Measurements from ENCODE around the gene VIT. TPM values are rescaled to one million over a fixed set of nuclear protein-coding genes. Genes with fewer than 3 reads are reported as not detected.

Gene VIT
- total and polyA plus RNA-seq, 3 experiments from 2014 or later: 0.08 TPM; not detected in 2

DNA sequence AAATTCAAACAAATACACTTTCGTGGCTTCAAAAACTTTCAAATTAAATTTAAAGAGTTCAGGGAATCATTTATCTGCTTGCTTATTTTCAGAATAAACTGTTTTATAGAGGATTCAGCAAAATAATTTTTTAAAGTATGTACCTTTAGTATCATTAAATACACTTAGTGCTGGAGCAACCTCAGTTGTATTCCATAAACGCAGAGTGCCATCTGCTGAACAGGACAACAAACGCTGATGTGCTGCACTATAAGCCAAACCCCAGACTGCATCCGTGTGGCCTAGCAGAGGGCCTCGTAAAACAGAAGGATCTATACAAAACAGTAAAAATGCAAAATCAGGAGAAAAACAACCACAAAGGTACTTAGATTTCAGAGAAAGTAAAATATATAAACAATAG is 161.2 kb downstream of the VIT start:
- H3K27me3 Mint-ChIP-seq: no peaks in the 10 kb centered on the region
- Histone ChIP-seq H3K27me3 (ENCODE audit: insufficient read depth, low read length, poor library complexity, severe bottlenecking) (no peaks in the 10 kb centered on the region), H3K27ac (ENCODE audit: low read depth, low read length) (no peak overlapping the region), H3K36me3 (ENCODE audit: insufficient read depth, low read length) (no peaks in the 10 kb centered on the region), H3K4me3 (ENCODE audit: low read length) (no peak overlapping the region), H3K4me1 (ENCODE audit: insufficient read depth, low read length) (no peaks in the 10 kb centered on the region), H3K9me3 (ENCODE audit: low read length) (no peaks in the 10 kb centered on the region)
- no peaks in the 10 kb centered on the region for H3K9me3 Mint-ChIP-seq
- no peak for DNase-seq
- H3K36me3 Mint-ChIP-seq: peaks cover 14 to 79% (median 31%) of the 10 kb centered on the region in 3 donors
- H3K4me1 Mint-ChIP-seq: peaks cover 3 to 18% (median 6%) of the 10 kb centered on the region in 3 donors
- H3K4me3 Mint-ChIP-seq: no peak overlapping the region
- H3K27ac Mint-ChIP-seq: peak overlapping the region in 3 of 8 donors; percentile 35 to 69 (median 45)
- CTCF ChIA-PET: no interaction called here
- POLR2A ChIA-PET: no interaction called here

DNA sequence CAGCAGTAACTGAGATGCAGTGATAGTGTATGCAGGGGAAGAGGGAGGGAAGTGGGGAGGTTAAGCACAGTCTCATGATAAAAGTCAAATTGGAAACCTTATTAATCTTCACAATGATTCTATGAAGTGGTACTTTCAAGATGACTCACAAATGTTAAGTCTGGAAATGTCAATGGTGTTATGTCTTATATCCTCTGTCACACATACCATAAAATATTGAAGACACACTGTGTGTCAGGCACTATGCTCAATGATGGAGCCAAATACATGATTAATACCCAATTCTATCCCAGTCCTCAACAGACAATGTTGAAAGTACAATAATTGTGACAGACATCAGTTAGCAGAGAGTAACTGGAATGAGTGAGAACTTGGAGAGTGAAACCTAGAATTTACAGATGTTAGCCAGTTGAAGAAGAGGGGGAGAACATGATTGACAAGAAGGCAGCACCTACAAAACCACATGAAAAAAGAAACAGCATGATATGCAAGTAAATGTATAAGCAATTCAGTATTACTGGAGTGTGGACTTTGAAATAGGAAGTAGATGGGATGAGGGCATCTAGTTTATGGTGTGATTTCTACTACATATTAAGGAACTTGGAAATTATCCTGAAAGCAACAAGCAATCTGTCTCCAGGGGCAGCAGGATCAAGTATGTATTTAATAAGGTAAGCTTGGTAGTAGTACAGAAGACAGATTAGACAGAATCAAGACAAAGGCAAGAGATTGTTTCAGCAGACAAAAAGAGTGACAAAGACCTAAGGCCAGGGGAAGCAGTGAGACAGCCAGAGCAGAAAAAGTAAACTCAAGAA is 162.3 kb downstream of the VIT start:
- no peak overlapping the region for H3K4me3 Mint-ChIP-seq
- H3K36me3 Mint-ChIP-seq: peaks cover 19 to 82% (median 35%) of the 10 kb centered on the region in 3 donors
- Histone ChIP-seq H3K4me1 (ENCODE audit: insufficient read depth, low read length) (no peaks in the 10 kb centered on the region), H3K9me3 (ENCODE audit: low read length) (no peaks in the 10 kb centered on the region), H3K4me3 (ENCODE audit: low read length) (no peak overlapping the region), H3K27me3 (ENCODE audit: insufficient read depth, low read length, poor library complexity, severe bottlenecking) (no peaks in the 10 kb centered on the region), H3K27ac (ENCODE audit: low read depth, low read length) (no peak overlapping the region), H3K36me3 (ENCODE audit: insufficient read depth, low read length) (no peaks in the 10 kb centered on the region)
- CTCF ChIA-PET: no interaction called here
- peaks cover 0 to 3% (median 0%) of the 10 kb centered on the region in 5 donors for H3K9me3 Mint-ChIP-seq
- H3K27me3 Mint-ChIP-seq: no peaks in the 10 kb centered on the region
- POLR2A ChIA-PET: no interaction called here
- H3K27ac Mint-ChIP-seq: peak overlapping the region; percentile 4 to 82 (median 8)
- DNase-seq: no peak
- H3K4me1 Mint-ChIP-seq: peaks cover 3 to 18% (median 6%) of the 10 kb centered on the region in 3 donors

DNA sequence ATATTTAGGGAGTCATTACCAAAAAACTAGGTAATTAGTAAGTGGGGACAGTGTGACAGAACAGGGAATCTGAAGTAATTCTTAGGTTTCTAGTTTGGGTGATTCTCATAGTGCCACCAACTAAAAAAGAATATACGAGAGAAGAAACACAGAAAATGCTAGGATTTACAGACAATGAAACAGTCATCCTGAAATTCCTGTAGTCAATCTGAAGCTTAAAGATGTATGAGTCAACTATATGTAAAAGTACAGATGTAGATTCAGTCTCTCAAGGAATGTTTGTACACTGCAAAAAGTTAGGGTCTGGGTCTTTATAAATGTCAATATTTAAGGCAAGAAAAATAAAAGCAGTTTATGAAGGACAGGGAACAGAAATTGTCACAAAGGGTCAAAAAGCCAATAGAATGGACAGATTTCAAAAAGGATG is 162.9 kb downstream of the VIT start:
- ChIA-PET CTCF (no interaction called here), POLR2A (no interaction called here)
- H3K4me3 Mint-ChIP-seq: no peak overlapping the region
- H3K36me3 Mint-ChIP-seq: peaks cover 18 to 82% (median 34%) of the 10 kb centered on the region in 3 donors
- H3K27ac Mint-ChIP-seq: peak overlapping the region; percentile 1 to 70 (median 20)
- Histone ChIP-seq H3K4me1 (ENCODE audit: insufficient read depth, low read length) (no peaks in the 10 kb centered on the region), H3K4me3 (ENCODE audit: low read length) (no peak overlapping the region), H3K27me3 (ENCODE audit: insufficient read depth, low read length, poor library complexity, severe bottlenecking) (no peaks in the 10 kb centered on the region), H3K36me3 (ENCODE audit: insufficient read depth, low read length) (no peaks in the 10 kb centered on the region), H3K27ac (ENCODE audit: low read depth, low read length) (no peak overlapping the region), H3K9me3 (ENCODE audit: low read length) (no peaks in the 10 kb centered on the region)
- H3K27me3 Mint-ChIP-seq: peaks cover 0 to under 1% of the 10 kb centered on the region in 2 donors
- peaks cover 0 to 3% (median 0%) of the 10 kb centered on the region in 5 donors for H3K9me3 Mint-ChIP-seq
- H3K4me1 Mint-ChIP-seq: peaks cover 3 to 18% (median 6%) of the 10 kb centered on the region in 3 donors
- DNase-seq: no peak

DNA sequence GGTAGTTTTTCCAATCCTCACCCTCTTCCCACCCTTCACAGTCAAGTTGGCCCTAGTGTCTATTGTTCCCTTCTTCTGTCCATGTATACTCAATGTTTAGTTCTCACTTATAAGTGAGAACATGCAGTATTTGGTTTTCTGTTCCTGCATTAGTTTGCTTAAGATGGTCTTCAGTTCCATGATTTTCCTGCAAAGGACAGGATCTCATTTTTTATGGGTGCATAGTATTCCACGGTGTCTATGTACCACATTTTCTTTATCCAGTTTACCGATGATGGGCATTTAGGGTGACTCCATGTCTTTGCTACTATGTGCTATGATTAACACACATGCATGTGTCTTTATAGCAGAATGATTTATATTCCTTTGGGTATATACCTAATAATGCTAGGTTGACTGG is 165.4 kb downstream of the VIT start:
- no peak overlapping the region for H3K27ac ChIP-seq (ENCODE audit: low read depth, low read length)
- no peaks in the 10 kb centered on the region for H3K9me3 ChIP-seq (ENCODE audit: low read length)
- ChIA-PET CTCF (no interaction called here), POLR2A (no interaction called here)
- no peak for DNase-seq
- Mint-ChIP-seq H3K4me3 (no peak overlapping the region), H3K9me3 (peaks cover 0 to 3% (median 0%) of the 10 kb centered on the region in 5 donors), H3K4me1 (peaks cover 3 to 18% (median 6%) of the 10 kb centered on the region in 3 donors), H3K36me3 (peaks cover 28 to 85% (median 41%) of the 10 kb centered on the region in 3 donors), H3K27ac (peak overlapping the region in 1 of 8 donors; percentile 52), H3K27me3 (peaks cover 0 to 1% of the 10 kb centered on the region in 2 donors)
- H3K4me3 ChIP-seq (ENCODE audit: low read length): no peak overlapping the region
- no peaks in the 10 kb centered on the region for H3K36me3 ChIP-seq (ENCODE audit: insufficient read depth, low read length)
- no peaks in the 10 kb centered on the region for H3K4me1 ChIP-seq (ENCODE audit: insufficient read depth, low read length)
- H3K27me3 ChIP-seq (ENCODE audit: insufficient read depth, low read length, poor library complexity, severe bottlenecking): no peaks in the 10 kb centered on the region

Other genes starting within 250 kb of the VIT start
- gene FEZ2, start 98.5 kb upstream of the VIT start, total RNA-seq: 1 to 10 TPM; 6.9 to 8.1 TPM
- gene FEZ2, start 98.5 kb upstream of the VIT start, polyA plus RNA-seq: 3.1 TPM